Measurements from ENCODE around the gene ZNF343.
"Not testable (repeated sequence)": the region's sequence is repeated elsewhere in the genome, so short reads cannot be mapped to it uniquely, and the experiment has no call there.

Gene ZNF343

DNA sequence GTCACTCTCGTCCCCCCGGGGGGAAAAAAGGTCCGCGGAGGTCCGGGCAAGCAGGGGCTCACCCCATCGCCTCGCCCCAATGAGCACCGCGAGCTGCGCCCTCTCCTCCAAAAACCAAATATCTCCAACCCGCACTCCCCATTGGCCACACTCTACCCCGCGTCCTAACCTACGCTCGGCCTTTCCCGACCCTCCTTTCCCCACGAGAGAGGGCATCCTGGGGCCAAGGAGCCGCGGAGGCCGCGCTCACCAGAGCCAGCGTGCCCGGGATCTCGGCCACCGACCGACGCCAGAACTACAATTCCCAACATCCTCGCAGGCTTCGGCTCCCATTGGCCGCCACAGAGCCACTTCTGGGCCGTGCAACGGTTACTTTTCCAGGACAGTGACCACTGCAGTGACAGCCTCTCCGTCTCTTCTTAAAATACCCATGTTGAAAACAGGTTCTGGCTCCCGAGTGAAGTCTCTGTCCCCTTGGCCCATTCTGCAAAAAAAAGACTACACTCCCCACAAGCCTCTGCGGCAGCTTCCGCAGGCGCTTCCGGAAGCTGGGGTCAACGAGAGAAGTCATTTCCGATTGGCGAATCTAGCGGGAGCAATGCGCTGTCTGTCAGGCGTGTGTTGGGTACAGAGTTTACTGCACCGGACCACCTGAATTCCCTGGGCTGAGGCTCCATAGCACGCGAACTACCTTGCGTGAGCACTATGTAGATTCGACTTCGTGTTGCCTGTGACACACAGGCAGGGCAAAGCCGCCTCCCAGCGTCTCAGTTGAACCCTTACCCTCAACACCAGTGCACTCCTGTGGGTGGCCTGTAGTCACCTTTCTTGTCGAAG lies at the start of gene ZNF343:
ZNF343 (minus strand) TSS at position 285 of the 837 bp plus-strand sequence. CDS start 15,020 bp downstream, outside the sequence.
- Mint-ChIP-seq H3K4me1 (peaks cover 18% of the 10 kb centered on the region), H3K9me3 (no peaks in the 10 kb centered on the region), H3K4me3 (peak within 1 kb of the TSS; percentile 95 to 97), H3K27me3 (no peaks in the 10 kb centered on the region), H3K27ac (peak within 1 kb of the TSS; percentile 96 to 99)
- peak; percentile 72 to 78 for DNase-seq
- peak; percentile 97 for ATAC-seq

DNA sequence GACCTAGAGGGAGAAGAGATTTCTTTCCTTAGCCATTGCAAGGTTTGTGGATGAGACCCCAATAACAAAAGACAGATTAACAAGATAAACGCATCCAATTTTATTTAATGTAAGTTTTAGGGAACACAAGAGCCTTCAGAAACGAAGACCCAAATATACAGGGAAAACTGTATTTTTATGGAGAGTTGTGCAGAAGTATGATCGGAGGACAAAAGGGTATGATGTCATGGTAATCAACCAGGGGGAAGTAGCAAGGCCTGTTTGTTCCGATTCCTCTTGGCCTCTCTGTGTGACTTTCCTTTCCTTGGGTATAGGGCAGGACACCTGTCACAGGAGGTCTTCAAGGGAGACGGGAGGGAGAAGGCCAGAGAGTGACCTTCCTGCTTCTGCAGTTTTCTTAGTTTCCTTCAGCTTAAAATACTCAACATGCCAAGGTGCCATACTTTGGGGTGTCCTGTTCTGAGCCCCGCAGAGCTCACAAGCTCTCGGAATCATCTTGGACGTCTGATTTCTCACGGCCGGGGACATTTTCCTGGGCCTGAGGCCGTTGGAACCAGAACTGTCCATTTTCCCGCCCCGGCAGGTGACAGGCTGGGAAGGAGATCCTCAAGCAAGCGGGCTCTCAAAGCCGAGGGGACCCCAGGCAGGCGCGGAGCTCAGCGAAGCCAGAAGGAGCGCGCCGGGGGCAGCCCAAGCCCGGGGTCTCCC lies 49.3 kb upstream of the ZNF343 start:
- Mint-ChIP-seq H3K4me1 (no peaks in the 10 kb centered on the region), H3K9me3 (no peaks in the 10 kb centered on the region), H3K27me3 (peaks cover 73% of the 10 kb centered on the region), H3K27ac (no peak overlapping the region), H3K4me3 (peak overlapping the region; percentile 35 to 69)
- DNase-seq (no peak), ATAC-seq (no peak)

DNA sequence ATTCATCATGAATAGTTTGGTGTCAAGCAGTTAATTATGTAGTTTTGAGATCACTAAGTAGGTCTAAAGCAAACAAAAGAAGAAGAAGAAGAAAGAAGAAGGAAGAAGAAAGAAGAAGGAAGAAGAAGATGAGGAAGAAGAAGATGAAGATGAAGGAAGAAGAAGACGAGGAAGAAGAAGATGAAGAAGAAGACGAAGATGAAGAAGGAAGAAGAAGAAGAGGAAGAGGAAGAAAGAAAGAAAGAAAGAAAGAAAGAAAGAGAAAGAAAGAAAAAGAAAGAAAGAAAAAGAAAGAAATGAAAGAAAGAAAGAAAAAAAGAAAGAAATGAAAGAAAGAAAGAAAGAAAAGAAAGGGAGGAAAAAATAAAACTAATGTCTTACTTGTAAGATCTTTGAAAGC lies 36.9 kb upstream of the ZNF343 start:
- H3K27ac Mint-ChIP-seq = no peak overlapping the region
- ATAC-seq (no peak), DNase-seq (no peak)
- no peak overlapping the region for H3K4me3 Mint-ChIP-seq
- H3K27me3 Mint-ChIP-seq = peaks cover 31% of the 10 kb centered on the region
- no peaks in the 10 kb centered on the region for H3K4me1 Mint-ChIP-seq
- H3K9me3 Mint-ChIP-seq = no peaks in the 10 kb centered on the region

DNA sequence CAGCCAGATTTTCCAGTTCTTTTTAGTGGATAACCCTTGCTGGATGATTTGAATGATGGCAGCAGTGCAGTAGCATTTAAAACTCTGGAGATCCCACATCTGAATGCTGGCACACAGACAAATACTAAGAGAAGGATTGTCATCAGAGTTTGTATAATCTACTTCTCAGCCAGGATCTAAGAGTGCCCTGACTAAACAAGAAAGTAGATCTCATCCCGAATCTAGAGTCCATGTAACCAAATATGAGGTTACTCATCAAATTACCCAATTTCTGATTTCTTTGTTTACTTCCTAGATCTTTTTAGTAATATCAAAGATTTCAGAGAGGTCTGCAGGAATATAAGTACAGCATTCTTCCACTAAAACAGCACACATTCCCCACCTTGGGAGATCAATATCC lies 35.5 kb upstream of the ZNF343 start:
- H3K4me3 Mint-ChIP-seq = no peak overlapping the region
- ATAC-seq (no peak), DNase-seq (no peak)
- H3K27ac Mint-ChIP-seq = no peak overlapping the region
- peaks cover 35% of the 10 kb centered on the region for H3K27me3 Mint-ChIP-seq
- no peaks in the 10 kb centered on the region for H3K4me1 Mint-ChIP-seq
- H3K9me3 Mint-ChIP-seq = no peaks in the 10 kb centered on the region

DNA sequence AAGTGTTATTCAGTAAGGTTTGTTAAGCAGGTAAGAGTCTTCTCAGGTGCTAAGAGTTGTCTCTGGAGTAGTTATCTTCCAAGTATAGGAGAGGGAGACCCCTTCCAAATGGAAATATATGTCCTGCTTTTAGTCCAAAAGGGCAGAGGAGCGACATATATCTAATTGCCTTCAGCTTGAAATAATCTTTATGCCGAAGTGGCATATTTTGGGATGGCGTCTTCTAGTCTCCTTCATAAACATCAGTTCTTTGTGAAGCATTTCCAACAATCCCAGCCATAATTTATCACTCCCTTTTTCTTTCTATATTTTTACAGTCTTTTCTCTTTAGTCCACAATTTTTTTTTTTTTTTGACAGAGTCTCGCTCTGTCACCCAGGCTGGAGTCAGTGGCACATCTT lies 33.6 kb upstream of the ZNF343 start:
- H3K27me3 Mint-ChIP-seq = peaks cover 54% of the 10 kb centered on the region
- H3K9me3 Mint-ChIP-seq = no peaks in the 10 kb centered on the region
- ATAC-seq (no peak), DNase-seq (no peak)
- no peaks in the 10 kb centered on the region for H3K4me1 Mint-ChIP-seq
- no peak overlapping the region for H3K4me3 Mint-ChIP-seq
- no peak overlapping the region for H3K27ac Mint-ChIP-seq

DNA sequence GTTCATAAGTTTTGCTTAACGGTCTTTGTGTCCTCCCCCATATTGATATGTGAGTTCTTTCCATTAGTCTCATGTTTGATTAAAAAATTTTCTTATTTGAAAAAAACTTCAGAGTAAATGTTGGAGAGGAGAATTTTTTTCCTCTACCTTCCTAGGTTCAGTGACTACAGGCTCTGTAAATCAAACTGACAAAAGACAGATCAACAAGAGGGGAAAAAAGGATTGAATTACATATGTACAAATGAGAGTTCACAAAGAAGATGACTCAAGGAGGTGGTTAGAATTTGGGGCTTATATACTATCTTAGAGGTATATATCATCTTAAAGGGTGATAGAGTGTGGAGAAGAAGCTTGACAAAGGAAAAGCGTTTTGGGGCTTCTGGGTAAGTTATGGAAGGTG lies 33.2 kb upstream of the ZNF343 start:
- H3K9me3 Mint-ChIP-seq = no peaks in the 10 kb centered on the region
- H3K4me1 Mint-ChIP-seq = no peaks in the 10 kb centered on the region
- ATAC-seq (no peak), DNase-seq (no peak)
- H3K27me3 Mint-ChIP-seq = peaks cover 58% of the 10 kb centered on the region
- H3K4me3 Mint-ChIP-seq = no peak overlapping the region
- H3K27ac Mint-ChIP-seq = no peak overlapping the region

DNA sequence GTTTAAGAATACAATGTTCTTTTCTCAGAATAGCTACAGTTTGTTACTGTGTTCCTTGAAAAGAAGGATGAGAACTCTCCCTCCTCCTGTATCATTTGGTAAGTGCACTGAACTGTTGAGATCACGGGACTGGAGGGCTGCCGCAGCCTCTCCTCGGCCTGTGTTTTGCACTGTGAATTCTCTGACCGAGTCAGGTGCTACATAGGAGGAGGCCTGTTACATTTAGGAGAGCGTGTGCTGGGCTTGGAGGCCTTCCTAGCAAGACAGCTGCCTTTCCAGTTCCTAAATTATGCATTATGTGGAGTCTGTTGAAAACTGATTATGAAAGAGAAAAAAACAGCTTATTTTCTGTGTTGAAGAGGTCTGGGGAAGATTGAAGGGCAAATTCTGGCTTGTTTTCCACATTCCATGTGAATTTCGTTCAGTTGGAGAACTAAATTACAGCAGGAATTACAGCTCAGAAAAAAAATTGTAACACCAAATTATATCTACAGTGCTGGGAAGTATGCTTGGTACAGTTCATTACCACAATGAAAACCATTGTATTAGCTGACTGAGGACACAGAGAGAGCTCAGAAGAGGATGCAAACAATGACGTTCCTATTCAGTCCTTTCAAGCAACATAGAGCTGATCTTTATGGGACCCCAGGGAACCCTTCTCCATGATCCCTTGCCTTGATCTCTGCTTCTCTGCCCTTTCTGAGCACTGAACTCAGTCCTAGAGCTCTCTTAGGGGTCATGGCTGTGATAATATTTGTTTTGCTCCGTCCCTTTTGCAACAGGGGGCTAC lies 30.4 kb upstream of the ZNF343 start:
- no peaks in the 10 kb centered on the region for H3K4me1 Mint-ChIP-seq
- no peak overlapping the region for H3K4me3 Mint-ChIP-seq
- no peaks in the 10 kb centered on the region for H3K9me3 Mint-ChIP-seq
- ATAC-seq = no peak
- H3K27ac Mint-ChIP-seq = no peak overlapping the region
- peaks cover 38% of the 10 kb centered on the region for H3K27me3 Mint-ChIP-seq
- DNase-seq = no peak

DNA sequence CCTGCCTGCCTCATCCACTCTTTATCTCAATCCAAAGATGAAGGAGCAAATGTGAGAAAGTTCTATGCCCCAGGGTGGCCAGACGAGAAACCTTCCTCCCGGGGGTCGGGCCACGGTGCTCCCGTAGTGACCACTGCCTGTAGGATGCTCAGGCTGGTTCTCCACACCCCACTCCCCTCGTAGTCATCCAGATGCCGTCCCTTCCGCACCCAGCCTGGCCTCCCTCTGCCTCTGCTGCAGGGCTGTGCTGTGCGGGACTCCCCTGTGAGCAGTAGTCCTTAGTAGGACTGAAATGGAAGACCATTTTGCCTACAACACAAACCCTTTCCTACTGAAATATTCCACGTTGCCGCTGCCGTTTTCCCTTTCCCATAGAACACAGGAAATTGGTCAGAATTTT lies 29.6 kb upstream of the ZNF343 start:
- ATAC-seq (no peak), DNase-seq (no peak)
- no peak overlapping the region for H3K4me3 Mint-ChIP-seq
- no peaks in the 10 kb centered on the region for H3K9me3 Mint-ChIP-seq
- peaks cover 46% of the 10 kb centered on the region for H3K27me3 Mint-ChIP-seq
- H3K27ac Mint-ChIP-seq = no peak overlapping the region
- no peaks in the 10 kb centered on the region for H3K4me1 Mint-ChIP-seq

DNA sequence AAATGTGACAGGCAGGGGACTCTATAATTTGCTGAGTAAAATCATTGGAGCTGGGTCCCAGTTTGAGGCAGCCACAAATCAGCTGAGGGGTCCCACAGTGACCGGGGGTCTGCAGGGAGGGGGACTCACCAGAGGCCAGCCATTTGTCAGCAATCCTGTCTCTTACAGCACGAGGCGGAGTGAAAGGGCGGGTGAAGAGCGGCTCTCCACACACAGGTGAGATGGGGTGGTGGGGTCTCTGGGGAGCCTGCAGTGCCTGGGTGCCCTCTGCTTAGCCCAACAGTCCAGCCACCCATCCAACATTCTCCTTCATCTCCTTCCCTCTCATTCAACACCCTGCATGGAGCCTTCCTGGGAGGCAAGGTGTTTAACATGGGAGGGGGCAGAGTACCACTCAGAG lies 28.4 kb upstream of the ZNF343 start:
- H3K4me1 Mint-ChIP-seq = no peaks in the 10 kb centered on the region
- ATAC-seq = no peak
- H3K4me3 Mint-ChIP-seq = no peak overlapping the region
- peaks cover 54% of the 10 kb centered on the region for H3K27me3 Mint-ChIP-seq
- no peaks in the 10 kb centered on the region for H3K9me3 Mint-ChIP-seq
- no peak for DNase-seq
- peak overlapping the region in 1 of 2 donors; percentile 21 for H3K27ac Mint-ChIP-seq

DNA sequence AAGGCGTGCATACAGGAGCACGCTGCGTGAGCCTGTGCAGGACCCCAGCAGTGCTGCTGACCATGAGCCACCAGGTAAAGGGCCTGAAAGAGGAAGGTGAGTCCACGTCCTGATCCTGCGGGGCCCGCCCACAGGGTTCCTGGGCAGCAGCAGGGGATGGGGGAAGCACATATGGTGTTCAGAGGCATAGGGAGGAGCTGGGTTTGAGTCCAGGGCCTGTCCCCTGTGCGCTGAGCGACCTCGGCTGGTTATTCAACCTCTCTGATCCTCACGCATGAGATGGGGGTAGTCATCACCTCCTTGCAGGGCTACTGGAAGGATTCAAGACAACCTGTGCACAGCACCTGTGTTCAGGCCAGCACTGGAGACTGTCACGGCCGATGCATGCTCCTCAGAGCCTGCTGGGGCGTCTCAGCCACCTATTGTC lies 27.9 kb upstream of the ZNF343 start, which contains the start of gene TMC2:
TMC2 (plus strand) TSS at position 14 of the 427 bp plus-strand sequence; CDS start at position 63, 49 bp downstream.
- H3K27ac Mint-ChIP-seq = peak within 1 kb of the TSS in 1 of 2 donors; percentile 21
- H3K4me1 Mint-ChIP-seq = no peaks in the 10 kb centered on the region
- DNase-seq (no peak), ATAC-seq (no peak)
- peaks cover 54% of the 10 kb centered on the region for H3K27me3 Mint-ChIP-seq
- no peak within 1 kb of the TSS for H3K4me3 Mint-ChIP-seq
- H3K9me3 Mint-ChIP-seq = no peaks in the 10 kb centered on the region

DNA sequence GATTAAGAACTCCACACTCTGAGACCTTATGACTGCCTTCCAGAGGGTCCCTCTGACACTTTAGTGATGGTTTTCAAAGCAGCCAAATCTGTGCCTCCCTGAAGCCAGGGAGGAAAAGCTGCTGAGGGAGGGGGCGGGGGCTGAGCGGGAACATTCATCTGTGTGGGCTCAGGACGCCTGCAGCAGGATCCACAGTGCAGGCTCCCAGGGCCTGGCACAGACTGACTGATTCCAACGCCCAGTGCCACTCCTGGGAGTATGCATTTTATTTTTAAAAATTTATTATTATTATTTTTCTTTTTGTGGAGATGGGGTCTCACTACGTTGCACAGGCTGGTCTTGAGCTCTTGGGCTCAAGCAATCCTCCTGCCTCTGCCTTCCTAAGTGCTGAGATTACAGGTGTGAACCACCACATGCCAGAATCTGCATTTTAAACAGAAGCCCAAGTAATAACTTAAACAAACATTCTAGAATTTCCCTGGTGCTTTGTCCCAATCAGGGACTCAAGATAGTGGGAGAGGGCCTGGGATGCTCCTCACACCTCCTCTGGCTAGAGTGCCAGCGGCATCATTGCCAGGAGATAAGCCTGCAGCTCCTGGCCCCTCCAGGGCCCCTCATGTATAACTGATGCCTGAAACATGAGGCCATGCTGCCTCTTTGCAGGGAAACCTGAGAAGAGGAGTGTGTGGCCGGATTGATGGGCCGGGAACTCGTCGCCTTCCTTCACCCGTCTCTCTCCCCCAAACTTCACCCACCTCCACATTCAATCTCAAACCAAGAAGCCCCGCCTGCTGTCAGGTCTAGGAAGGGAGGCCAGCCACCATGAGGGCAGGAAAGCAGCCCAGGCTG lies 27.2 kb upstream of the ZNF343 start:
- Mint-ChIP-seq H3K27me3 (peaks cover 50% of the 10 kb centered on the region), H3K9me3 (no peaks in the 10 kb centered on the region), H3K4me1 (no peaks in the 10 kb centered on the region), H3K27ac (no peak overlapping the region), H3K4me3 (no peak overlapping the region)
- ATAC-seq (no peak), DNase-seq (no peak)

DNA sequence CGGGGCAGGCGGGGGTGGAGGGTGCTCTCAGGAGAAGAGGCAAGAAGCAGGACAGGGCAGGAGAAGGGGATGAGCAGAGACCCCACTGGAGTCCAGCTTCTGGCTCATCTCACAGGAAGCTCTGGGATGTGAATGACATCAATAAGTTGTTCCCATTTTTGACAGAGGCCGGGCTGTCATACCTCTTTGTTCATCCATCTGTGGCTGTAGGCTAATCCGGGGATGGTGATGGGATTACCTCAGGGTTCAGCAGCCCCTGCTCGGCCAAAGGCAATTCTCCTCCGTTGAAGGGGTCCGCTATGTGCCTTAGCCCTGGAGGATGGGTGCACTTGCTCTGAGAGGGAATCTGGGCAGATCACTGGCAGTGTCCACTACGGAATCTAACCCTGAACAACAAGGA lies 24.4 kb upstream of the ZNF343 start:
- H3K4me1 Mint-ChIP-seq = peaks cover 10% of the 10 kb centered on the region
- ATAC-seq (no peak), DNase-seq (no peak)
- peaks cover 32% of the 10 kb centered on the region for H3K27me3 Mint-ChIP-seq
- H3K9me3 Mint-ChIP-seq = no peaks in the 10 kb centered on the region
- no peak overlapping the region for H3K27ac Mint-ChIP-seq
- no peak overlapping the region for H3K4me3 Mint-ChIP-seq

DNA sequence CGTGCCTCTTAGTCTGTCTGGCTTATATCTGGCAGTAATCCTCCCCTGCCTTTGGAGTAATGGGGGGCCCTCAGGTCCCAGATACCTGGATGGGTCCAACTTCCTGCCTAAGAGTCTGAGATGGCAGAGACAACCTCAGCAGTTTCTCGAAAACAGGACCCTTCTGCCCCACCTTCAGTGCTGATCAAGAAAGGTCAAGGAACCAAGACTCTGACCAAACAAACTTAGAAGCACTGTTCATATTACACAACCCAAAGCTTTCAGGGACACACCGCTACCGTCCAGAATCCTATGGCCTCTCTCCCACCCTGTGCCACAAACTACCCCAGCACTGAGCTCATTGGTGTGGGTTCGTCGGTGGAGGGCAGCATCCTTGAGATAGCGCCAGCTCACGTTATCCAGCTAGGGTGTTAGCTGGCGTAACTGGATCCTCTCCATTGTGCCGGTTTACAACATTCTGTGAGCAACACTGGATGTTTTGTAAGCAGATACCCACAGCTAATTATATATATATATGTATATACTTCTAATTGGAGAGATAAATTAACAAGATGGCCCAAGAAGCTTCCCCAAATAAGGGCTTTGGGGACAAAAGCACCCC lies 20.1 kb upstream of the ZNF343 start:
- no peak for DNase-seq
- H3K27me3 Mint-ChIP-seq = peaks cover 13% of the 10 kb centered on the region
- no peak overlapping the region for H3K4me3 Mint-ChIP-seq
- no peak for ATAC-seq
- H3K27ac Mint-ChIP-seq = no peak overlapping the region
- peaks cover 26% of the 10 kb centered on the region for H3K4me1 Mint-ChIP-seq
- no peaks in the 10 kb centered on the region for H3K9me3 Mint-ChIP-seq

DNA sequence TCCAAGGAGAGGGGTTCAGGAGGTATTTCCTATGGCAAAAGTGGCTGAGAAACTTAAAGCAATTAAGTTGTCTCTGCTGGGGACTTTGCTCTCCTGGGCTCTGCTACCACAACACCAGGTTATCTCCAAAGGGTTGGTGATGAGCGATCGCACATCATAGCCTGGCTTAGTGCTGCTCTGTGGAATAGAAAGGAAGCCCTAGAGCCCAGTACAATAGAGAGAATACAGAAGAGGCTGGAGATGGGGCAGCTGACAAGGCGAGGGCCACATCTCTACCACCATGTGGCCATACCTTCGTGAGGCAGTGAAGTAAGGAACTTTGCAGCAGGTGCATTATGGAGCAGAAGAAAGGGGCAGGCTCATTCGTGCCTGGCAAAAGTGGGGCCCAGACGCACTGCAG lies 19.0 kb upstream of the ZNF343 start:
- Mint-ChIP-seq H3K4me1 (peaks cover 26% of the 10 kb centered on the region), H3K27me3 (peaks cover 3% of the 10 kb centered on the region), H3K4me3 (no peak overlapping the region), H3K9me3 (no peaks in the 10 kb centered on the region), H3K27ac (no peak overlapping the region)
- no peak for DNase-seq
- ATAC-seq = no peak

DNA sequence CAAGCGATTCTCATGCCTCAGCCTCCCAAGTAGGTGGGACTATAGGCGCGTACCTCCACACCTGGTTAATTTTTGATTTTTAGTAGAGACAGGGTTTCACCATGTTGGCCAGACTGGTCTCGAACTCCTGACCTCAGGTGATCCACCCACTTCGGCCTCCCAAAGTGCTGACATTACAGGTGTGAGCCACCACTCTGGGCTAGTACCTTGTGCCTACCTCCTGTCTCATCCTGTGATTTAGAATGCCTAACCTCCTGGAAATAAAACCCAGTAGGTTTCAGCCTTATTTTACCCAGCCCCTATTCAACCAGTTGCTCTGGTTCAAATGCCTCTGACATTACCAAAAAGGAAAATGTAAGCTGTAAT lies 17.5 kb upstream of the ZNF343 start:
- peaks cover 33% of the 10 kb centered on the region for H3K4me1 Mint-ChIP-seq
- H3K9me3 Mint-ChIP-seq, ATAC-seq, H3K27ac Mint-ChIP-seq, DNase-seq, H3K4me3 Mint-ChIP-seq, H3K27me3 Mint-ChIP-seq: not testable (repeated sequence)

Data from stimulated activated naive CD8-positive, alpha-beta T cell treated with anti-CD3 and anti-CD28 coated beads, Interleukin-15, amount 100 ng/mL, for 72 hours (primary cell).